Parathyroid adenoma (tissue), 2 donors: ENCODE measurements around the gene ABCC8.

Experiments
- H2AFZ ChIP-seq: fragments of 300-600 bp; sonication (generic); one replicate; pipeline ENCODE4 v1.7.0; 2017; ENCODE audit warnings: antibody characterized with exemption, mild to moderate bottlenecking
- H3K27ac ChIP-seq: fragments of 300-600 bp; sonication (generic); one replicate; pipeline ENCODE4 v1.7.0; 2017
- H3K27me3 ChIP-seq: fragments of 300-600 bp; sonication (generic); one replicate; pipeline ENCODE4 v1.7.0; 2017; ENCODE audit warnings: low read length; ENCODE audit not compliant: control insufficient read depth, insufficient read depth
- H3K36me3 ChIP-seq: fragments of 300-600 bp; sonication (generic); one replicate; pipeline ENCODE4 v1.7.0; 2017; ENCODE audit warnings: low read length; ENCODE audit not compliant: control insufficient read depth, insufficient read depth
- H3K4me1 ChIP-seq: fragments of 300-600 bp; sonication (generic); one replicate; pipeline ENCODE4 v1.7.0; 2017; ENCODE audit warnings: control low read depth
- H3K4me2 ChIP-seq: fragments of 300-600 bp; sonication (generic); one replicate; pipeline ENCODE4 v1.7.0; 2017; ENCODE audit warnings: low read length
- H3K4me3 ChIP-seq: fragments of 300-600 bp; sonication (generic); one replicate; pipeline ENCODE4 v1.7.0; 2017; ENCODE audit warnings: low read depth, low read length
- H3K79me2 ChIP-seq: fragments of 300-600 bp; sonication (generic); one replicate; pipeline ENCODE4 v1.7.0; 2017; ENCODE audit warnings: control low read depth
- H3K9ac ChIP-seq: fragments of 300-600 bp; sonication (generic); one replicate; pipeline ENCODE4 v1.7.0; 2017; ENCODE audit warnings: mild to moderate bottlenecking
- H3K9me3 ChIP-seq: fragments of 300-600 bp; sonication (generic); one replicate; pipeline ENCODE4 v1.7.0; 2017; ENCODE audit warnings: low read length; ENCODE audit not compliant: control insufficient read depth
- CTCF ChIP-seq: fragments of 300-600 bp; sonication (generic); IDR thresholded peaks from one replicate; pipeline ENCODE4 v1.7.0; 2017; ENCODE audit warnings: antibody characterized with exemption, mild to moderate bottlenecking
- donor health status: primary hyperparathyroidism.

Gene ABCC8

GRCh38 chr11:17354601-17354991, 122.0 kb downstream of the ABCC8 start:
- peak overlapping the region; percentile 92 for H3K4me2 ChIP-seq
- no peaks in the 10 kb centered on the region for H3K4me1 ChIP-seq
- peak; percentile 56 for TF ChIP-seq CTCF
- H3K9me3 ChIP-seq, result no peaks in the 10 kb centered on the region
- H3K27me3 ChIP-seq, result no peaks in the 10 kb centered on the region
- no peak overlapping the region for H2AFZ ChIP-seq
- H3K9ac ChIP-seq, result no peak overlapping the region
- H3K79me2 ChIP-seq, result peaks cover 2% of the 10 kb centered on the region
- no peaks in the 10 kb centered on the region for H3K36me3 ChIP-seq
- peak overlapping the region; percentile 27 for H3K4me3 ChIP-seq
- H3K27ac ChIP-seq, result no peak overlapping the region

GRCh38 chr11:17353821-17354600, 122.6 kb downstream of the ABCC8 start:
- Histone ChIP-seq H3K36me3 (no peaks in the 10 kb centered on the region), H2AFZ (peak overlapping the region; percentile 81), H3K9ac (no peak overlapping the region), H3K4me2 (peak overlapping the region; percentile 92), H3K4me1 (no peaks in the 10 kb centered on the region), H3K79me2 (peaks cover 2% of the 10 kb centered on the region), H3K9me3 (no peaks in the 10 kb centered on the region), H3K27me3 (no peaks in the 10 kb centered on the region), H3K27ac (peak overlapping the region; percentile 77), H3K4me3 (peak overlapping the region; percentile 74)
- TF ChIP-seq CTCF, result no peak

GRCh38 chr11:17352950-17353820, 123.5 kb downstream of the ABCC8 start:
- H3K4me3 ChIP-seq, result peak overlapping the region; percentile 74
- no peaks in the 10 kb centered on the region for H3K4me1 ChIP-seq
- H3K9ac ChIP-seq, result no peak overlapping the region
- H3K9me3 ChIP-seq, result no peaks in the 10 kb centered on the region
- no peak for TF ChIP-seq CTCF
- H3K36me3 ChIP-seq, result no peaks in the 10 kb centered on the region
- peak overlapping the region; percentile 77 for H3K27ac ChIP-seq
- H3K4me2 ChIP-seq, result peak overlapping the region; percentile 92
- H3K79me2 ChIP-seq, result peaks cover 2% of the 10 kb centered on the region
- H3K27me3 ChIP-seq, result no peaks in the 10 kb centered on the region
- peak overlapping the region; percentile 81 for H2AFZ ChIP-seq

- H2AFZ ChIP-seq, result peak within 1 kb of the TSS; percentile 81
- H3K4me1 ChIP-seq, result no peaks in the 10 kb centered on the region
- H3K9ac ChIP-seq, result no peak within 1 kb of the TSS
- no peaks in the 10 kb centered on the region for H3K36me3 ChIP-seq
- H3K27ac ChIP-seq, result no peak within 1 kb of the TSS
- no peaks in the 10 kb centered on the region for H3K9me3 ChIP-seq
- TF ChIP-seq CTCF, result no peak
- peak within 1 kb of the TSS; percentile 74 for H3K4me3 ChIP-seq
- no peaks in the 10 kb centered on the region for H3K27me3 ChIP-seq
- peaks cover 2% of the 10 kb centered on the region for H3K79me2 ChIP-seq
- H3K4me2 ChIP-seq, result peak within 1 kb of the TSS; percentile 92
Observed at GRCh38 chr11:17351510-17352176, 125.0 kb downstream of the ABCC8 start, which contains the start of gene NCR3LG1. NCR3LG1 (plus strand) TSS chr11:17351800; CDS start chr11:17351970, 170 bp downstream.
